DMS114 treated with DMSO at 0.1 percent for 48 hours (cell line): ENCODE data around the gene CMTM7.
"Not testable (repeated sequence)": the region's sequence is repeated elsewhere in the genome, so short reads cannot be mapped to it uniquely, and the experiment has no call there.

Experiments used
- DNase-seq: peaks from one replicate; lab custom pipeline; 2025; ENCODE audit not compliant: unreplicated experiment; lab: John Stamatoyannopoulos, UW

Gene CMTM7

DNA sequence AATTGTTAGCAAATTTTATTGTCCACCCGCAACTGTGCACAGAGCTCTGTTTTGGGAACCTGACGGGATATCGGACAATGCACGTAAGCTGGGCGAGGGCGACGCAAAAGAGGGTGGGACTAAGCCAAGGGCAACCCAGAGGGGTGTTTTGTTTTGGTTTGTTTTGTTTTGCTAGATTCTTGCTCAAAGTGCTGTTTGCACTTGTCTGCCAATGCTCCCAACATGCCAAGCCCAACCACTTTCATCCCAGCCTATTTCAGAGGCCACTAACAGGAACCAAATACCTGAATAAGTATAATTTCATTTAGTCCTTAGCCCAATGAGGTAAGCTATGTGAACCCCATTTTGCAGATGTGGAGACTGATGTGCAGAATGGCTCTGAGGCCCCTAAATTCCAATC lies 9.7 kb upstream of the CMTM7 start:
- DNase-seq, result no peak

DNA sequence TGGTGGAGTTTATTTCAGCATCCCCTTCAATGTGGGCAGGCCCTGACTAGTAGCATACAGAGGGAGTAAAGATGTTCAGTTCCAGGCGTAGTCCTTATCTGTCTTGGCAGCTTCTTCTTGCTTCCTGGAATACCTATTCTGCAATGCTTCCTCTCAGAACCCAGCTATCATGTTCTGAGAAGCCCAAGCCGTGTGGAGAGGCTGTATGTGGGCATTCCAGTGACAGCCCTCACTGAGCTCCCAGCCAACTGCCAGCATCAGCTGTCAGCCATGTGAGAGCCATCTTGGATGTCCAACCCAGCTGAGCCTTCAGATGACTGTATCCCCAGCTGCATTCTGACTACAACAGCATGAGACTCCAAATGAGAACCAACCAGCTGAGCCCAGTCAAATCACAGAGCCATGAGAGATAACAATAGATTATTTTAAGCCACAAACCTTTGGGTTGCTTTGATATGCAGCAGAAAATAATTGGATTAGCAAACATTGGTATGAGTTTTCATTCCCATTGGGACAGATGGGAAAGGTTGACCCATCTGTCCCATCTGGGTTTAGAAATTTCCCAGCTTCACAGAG lies 8.4 kb upstream of the CMTM7 start:
- DNase-seq, result no peak

DNA sequence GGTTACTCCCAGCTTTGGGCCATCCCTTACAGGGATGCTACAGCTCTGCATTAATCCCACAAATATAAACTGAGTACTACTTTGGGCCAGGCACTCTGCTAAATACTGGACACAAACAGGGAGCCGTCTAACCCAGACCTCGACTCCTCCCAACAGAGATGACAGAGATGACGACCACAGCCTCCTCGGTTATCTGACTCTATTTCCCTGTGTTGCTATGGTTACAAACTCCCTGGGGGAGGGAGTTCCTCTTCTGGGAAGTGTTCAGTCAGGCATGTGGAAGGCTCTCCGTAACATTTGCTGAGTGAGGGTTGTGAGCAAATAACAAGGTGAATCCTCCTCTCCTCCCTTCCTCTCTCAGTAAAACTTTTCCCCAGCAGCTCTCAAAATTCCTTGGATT lies 6.7 kb upstream of the CMTM7 start:
- no peak for DNase-seq

DNA sequence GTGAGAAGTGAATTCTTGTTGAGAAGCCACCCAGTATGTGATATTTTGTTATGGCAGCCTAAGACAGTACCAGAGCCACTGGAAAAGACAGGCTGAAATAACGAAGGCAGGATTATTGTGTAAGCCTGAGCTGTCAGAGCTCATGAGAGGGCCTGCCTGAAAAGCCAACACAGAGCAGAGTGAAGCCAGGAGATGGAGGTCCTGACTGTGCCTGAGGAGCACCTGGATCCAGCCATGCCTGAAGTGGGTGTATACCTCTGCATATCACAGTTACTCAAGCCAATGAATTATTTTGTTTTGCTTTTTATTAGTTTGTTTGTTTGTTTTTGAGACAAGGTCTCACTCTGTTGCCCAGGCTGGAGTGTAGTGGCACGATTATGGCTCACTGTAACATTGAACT lies 4.1 kb upstream of the CMTM7 start:
- no peak for DNase-seq

DNA sequence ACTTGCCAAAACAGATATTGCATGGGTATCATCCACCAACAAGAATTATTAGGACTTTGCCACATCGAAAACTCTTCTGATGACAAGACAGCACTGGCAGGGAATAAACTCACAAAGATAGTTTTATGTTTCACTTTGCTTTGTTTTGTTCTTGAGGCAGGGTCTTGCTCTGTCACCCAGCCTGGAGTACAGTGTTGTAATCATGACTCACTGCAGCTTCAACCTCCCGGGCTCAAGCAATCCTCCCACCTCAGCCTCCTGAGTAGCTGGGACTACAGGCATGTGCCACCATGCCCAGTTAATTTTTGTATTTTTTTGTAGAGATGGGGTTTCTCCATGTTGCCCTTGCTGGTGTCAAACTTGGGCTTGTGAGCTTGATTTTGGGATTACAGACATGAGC lies 2.1 kb upstream of the CMTM7 start:
- not testable (repeated sequence) for DNase-seq

DNA sequence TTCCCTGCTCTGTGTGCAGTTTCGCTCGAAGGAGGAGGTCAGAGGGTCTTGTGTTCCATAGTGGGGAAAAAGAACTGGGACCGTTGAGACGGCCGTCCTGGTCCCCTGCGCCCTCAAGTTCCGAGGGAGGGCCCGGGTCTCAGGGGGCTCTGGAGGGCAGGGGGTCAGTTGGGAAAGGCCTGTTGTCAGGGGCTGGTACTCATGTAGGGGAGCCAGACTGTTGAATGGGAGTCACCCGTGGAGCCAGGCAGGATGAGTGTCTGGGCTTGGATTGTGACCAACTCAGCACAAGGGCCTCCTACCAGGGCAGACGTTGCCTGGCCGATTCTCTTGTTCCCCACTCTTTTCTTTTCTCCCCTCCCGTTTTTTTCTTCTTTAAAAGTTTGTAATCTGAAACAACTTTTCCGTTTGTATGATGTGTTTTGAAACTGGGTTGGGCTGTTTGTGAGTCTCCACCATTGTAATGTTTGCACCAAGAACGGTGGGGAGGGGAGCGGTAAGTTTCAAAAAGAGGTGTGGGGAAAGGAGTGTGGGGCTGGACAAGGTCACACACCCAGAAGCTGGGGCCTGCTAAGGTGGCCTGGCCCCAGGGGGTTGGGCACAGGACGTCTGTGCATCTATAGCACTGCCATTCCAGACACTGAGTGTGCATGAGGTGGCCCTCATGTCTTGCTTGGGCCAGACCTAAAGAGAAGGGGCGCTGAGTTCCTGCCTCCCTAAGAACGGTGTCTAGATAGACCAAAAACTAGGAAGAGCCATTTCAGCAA lies 1.1 kb downstream of the CMTM7 start:
- DNase-seq, result no peak

DNA sequence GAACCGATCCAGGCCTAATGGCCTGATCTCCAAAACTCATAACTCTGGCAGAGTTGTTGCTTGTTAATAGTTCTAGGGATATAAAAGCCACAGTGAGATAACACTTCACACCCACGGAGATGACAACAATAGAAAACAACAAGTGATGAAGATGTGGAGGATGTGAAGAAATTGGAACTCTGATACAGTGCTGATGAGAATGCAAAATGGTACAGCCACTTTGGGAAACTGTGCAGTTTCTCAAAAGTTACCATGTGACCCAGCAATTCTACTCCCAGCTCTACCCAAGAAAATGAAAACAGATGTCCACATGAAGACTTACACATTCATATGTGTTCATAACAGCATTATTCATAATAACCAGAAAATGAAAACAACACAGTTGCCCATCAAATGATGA lies 3.8 kb downstream of the CMTM7 start:
- no peak for DNase-seq

DNA sequence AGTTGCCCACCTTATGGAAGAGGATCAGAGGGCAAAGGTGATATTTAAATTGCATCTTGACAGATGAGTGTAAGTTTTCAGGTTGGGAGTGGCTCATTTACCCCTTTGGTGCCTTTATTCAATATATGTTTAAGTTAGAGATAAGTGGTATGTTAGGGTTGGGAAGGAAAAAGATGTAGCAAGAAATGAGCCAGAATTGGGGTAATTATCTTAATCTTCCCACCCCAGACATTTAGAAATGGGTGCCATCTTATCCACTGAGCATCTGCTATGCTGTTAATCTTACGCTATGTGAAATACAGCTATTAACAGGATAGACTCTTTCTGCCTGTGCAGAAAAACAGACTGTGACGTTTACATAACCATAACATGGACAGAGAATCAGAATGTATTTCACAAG lies 6.3 kb downstream of the CMTM7 start:
- DNase-seq, result no peak

DNA sequence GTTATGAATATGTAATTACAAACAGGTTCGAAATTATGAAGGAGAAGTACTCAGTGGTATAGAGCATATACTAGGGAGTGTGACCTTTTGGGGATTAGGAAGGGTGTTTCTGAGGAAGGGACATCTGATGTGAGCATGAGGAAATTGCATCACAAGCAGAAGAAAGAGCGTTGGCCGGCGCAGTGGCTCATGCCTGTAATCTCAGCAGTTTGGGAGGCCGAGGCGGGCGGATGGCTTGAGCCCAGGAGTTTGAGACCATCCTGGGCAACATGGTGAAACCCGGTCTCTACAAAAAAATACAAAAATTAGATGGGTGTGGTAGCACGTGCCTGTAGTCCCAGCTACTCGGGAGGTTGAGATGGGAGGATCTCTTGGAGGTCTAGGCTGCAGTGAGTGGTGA lies 6.9 kb downstream of the CMTM7 start:
- no peak for DNase-seq

DNA sequence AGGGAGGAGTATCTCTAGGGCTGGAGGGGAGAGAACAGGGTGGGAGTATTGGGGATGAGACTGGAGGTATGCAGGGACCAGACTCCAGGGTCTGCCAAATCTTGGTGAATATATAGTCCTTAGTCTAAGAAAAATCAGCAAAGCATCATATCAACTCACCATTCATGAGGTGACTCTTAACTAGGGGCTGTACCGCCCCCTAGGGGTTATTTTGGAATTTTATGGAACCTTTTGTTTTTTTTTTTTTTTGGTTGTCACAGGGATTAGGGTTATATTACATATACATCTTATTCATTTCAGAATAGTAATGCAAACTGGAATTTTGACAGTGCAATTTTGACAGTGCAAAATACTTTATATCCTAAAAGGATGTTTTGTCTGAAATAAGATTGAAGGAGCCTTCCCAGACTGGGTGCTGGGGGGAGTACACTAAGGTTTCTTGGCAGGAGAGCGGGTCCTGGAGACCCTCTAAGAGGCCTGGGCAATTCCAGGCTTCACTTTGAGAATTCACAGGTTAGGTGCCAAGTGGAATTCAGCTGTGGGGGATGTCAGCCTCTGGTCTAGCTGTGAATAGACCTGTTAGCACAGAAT lies 7.5 kb downstream of the CMTM7 start:
- no peak for DNase-seq

DNA sequence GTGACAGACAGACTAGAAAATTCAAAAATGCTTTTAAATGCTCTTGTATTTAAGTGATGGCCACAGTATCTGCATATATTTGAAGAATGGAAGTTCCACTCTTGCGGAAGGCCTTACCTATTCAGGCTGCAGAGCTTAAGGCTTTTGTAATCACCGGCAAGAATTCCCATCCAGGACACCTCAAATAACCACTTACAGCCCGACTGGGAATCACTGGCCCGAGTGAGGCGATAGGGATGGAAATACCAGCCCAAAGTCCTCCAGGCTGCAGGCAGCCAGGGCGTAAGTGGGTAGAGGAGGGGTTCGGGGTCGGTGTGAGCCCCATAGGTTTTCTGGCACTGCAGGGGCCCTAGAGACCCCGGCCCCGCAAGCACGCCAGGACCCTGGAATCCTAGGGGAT lies 9.5 kb downstream of the CMTM7 start:
- no peak for DNase-seq

DNA sequence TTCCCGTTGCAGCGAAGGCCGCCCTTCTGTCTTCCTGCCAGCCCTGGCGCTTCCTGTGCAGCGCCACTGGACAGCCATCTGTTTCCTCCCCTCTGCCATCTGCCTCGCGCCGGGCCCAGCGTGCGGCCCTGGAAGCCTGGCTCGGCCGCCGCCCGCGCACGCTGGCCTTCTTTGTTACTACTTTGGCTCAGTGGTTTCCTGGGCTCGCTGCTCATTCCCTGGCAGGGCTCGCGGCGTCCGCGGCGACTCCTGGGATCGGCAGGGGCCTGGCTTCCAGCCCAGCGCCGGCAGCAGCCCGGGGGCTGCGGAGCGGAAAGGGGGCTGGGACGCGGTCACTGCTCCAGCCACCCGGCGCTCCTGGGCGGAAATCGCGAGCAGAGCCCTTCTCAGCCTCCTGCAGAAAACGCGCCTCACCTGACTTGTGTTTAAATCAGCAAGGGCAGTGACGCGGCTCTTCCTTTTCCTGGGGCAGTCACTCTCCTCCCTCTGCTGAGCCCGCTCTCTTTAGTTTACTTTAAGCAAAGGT lies 10.0 kb downstream of the CMTM7 start:
- DNase-seq, result no peak

DNA sequence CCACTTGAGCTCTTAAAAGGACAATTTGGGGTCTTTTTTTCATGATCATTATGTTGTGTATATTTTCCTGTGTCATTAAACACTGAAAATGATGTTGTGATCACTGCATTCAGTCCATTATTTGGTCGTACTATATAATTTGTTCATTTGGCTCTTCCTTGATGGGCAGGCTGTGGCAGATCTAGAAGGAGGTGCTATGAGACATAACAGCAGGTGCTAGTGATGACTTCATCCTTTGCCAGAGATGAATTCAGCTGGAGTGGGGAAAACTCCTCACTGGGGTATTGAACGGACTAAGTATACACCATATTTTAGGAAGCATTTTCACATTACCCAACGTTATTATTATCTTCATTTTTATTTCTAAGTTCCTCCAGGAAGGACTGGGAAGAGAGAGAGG lies 12.0 kb downstream of the CMTM7 start:
- no peak for DNase-seq

DNA sequence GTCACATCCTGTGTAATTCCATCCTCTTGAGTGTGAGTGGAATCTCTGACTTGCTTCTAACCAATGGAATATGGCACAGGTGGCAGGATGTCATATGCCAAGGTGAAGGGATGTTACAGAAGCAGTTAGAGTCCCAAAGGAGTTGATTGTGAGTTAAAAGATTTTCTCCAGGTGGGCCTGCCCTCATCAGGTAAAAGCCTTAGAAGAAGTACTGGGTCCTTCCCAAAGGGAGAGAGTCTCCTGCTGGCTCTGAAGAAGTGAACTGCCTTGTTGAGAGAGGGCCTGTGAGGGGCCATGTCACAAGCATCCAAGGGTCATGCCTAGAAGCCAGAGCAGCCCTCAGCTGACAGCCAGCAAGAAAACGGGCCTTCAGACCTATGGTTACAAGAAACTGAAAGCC lies 13.1 kb downstream of the CMTM7 start:
- no peak for DNase-seq

DNA sequence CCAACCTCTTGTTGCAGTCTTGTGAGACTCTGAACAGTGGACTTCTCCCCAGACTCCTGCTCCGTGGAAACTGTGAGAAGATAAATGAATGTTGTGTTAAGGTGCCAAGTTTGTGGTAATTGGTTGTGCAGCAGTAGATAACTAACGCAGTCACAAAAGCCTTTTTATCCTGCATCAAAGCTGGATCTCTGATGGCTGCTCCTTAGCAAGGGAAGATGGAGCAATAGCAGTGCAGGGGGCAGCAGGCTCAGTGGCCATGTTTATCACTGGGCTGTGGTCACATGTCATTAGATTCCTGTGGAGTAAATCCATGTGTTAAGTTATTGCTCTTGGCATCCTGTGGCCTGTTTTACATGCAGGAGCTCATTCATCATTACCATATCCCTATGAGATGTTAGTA lies 13.5 kb downstream of the CMTM7 start:
- no peak for DNase-seq

DNA sequence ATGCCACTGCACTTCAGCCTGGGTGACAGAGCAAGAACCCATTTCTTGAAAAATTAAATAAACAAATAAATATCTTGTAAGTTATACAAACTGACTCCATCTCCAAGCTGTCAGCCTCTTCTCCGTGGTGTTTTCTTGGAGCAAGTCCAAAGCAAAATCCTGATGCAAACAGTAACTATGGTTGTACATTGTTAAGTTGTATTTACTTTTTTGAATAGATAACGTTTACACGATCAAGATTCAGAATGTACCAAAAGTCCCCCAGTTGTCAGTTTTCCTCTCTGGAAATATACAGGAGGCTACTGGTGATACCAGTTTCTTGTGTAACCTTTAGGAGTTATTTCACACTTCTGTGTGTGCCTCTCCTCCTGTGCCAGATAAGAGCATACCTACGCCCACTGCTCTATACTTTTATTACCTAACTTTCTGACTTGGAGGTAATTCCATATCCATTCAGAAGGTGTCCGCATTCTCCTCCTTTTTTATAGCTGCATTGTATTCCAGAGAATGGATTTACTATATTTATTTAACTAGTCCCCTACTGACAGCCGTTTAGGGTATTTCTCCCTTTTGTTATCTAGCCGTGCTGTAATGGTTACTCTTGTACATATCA lies 14.2 kb downstream of the CMTM7 start:
- no peak for DNase-seq

DNA sequence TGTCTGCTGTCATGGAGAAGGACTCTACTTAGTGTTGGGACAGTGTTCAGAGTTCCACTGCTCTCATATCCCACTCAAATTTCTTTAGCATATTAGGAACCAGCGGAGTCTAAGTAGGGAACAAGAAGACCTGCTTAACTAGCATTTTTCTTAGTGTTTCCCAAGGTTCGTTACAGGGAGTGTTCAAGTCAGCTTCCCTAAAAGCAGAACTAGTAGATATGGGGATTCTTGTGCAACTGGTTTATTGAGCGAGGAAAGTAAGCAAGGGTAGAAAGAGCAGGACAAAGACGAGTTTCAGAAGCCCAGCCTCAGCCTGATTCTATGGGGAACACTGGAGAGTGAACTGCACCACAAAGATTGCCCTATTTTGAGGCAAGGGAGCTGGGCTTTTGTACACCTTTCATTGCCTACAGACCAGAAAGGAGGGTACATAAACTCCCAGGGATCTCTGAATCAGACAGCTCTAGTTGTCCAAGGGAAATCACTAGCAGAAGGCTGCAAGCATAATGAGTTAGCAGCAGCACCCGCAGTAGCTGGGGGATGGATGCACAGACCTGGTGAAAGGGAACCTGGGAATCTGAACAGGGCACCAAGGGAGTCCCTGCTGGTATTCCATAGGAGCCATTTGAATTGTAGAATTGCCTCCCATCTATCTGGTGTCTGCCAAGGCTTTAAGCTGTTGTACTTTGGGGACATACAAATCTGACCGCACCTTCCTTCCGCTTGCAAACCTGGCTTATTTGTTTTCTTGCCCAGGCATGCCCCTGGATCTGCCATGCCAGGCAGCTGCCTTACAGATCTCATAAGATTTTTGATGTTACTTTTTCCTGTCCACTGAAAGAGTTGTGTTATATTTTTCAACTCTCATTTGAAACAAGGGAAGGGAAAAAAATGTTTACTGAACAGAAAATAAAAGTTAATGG lies 15.1 kb downstream of the CMTM7 start:
- DNase-seq, result no peak

DNA sequence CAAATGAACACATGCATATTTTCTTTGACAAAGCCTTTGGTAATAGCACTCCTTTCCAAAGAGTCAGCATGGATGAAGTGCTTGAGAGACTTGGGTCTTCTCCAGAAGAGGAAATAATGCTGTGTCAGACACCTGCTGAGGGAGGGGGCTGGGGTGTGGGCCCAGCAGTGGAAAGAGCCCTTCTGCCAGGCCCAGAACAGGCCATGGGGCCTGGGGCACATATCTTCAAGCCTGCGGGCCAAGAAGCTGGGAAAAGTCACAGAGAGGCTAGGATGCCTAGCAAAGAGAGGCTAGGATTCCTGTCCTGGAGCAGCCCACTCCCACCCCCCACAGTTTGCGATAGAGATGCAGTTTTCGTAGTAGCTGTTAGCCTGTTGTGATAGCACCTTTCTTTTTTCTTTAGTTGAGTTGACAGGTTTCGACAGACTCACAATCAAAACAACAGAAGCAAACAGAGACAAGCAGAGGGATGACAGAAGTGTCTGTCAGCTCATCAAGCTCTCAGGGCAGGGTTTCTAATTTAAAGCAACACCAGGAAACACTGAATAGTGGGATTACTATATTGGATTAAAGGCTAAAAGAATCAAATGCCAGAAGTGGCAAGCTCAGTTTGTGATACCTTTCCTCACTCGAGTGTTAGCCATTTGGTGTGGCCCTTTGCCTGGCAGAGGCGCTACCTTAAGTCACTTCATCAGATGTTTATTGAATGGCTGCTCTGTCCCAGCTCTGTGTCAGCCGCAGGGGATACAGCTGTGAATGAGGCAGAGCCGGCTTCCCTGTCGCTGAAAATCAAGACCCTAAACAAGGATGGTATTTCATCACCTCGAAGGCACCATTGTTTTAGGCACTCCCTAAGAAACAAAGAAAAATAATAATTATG lies 19.0 kb downstream of the CMTM7 start:
- no peak for DNase-seq

DNA sequence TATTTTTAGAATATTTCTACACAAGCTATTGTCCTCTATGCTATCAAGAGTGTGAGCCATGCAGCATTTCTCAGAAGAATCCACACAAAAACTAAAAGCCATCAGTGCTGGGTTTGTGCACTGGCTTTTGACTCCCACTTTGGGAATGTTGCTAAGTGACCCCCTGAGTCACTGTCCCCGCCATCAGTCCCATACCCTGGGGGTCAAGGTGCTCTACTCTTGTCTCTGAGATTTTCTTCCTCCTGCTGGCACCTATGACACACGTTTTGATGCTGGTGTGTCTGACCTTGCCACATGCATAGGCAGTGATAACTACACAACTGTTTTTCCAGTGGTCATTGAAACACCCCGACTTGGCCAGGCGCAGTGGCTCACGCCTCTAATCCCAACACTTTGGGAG lies 19.8 kb downstream of the CMTM7 start:
- no peak for DNase-seq

DNA sequence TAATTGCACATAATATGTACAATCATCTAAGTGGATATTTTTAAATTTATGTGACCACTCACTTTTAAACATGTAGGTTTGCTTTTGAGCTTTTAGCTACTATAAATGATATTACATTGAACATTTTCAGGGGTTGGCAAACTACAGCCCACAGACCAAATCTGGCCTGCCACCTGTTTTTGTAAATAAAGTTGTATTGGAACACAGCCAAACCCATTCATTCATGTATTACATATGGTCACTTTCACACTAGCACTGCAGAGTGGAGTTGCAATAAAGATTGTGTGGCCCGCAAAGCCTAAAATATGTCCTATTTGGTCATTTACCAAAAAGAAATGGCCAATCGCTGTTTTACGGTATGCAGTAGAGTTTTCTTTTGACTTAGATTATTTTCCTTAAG lies 21.2 kb downstream of the CMTM7 start:
- no peak for DNase-seq
